HepG2 (cell line): ENCODE data around the gene CNPPD1. TPM values are rescaled to one million over a fixed set of nuclear protein-coding genes. Genes with fewer than 3 reads are reported as not detected.
A peak's percentile ranks its signal among the peaks of the same experiment; 100 is the strongest.

Experiments
- EED ChIP-seq: sonication (generic); formaldehyde crosslinking; IDR thresholded peaks from 2 replicates; pipeline ENCODE4 v1.5.0; 2020; ENCODE audit warnings: mild to moderate bottlenecking, missing genetic modification reagents
- GTF2F1 ChIP-seq: fragments of 150-350 bp; IDR thresholded peaks from 2 replicates; pipeline ENCODE4 v1.6.1; 2014; ENCODE audit warnings: low read length
- HMGA1 ChIP-seq: sonication (generic); formaldehyde crosslinking; conservative IDR thresholded peaks from 2 replicates; pipeline ENCODE4 v1.4.0; 2020; ENCODE audit warnings: missing genetic modification reagents
- NR2F6 ChIP-seq, 2 experiments: IDR thresholded peaks; 2 replicates each; pipeline ENCODE4 v1.6.1; 2016; ENCODE audit warnings: antibody characterized with exemption in 1 of 2, mild to moderate bottlenecking in 1 of 2
- PPARG ChIP-seq: conservative IDR thresholded peaks from 2 replicates; pipeline ENCODE4 v1.6.1; 2016; ENCODE audit warnings: missing biosample characterization, missing genetic modification reagents
- RARA ChIP-seq: IDR thresholded peaks from 2 replicates; pipeline ENCODE4 v1.6.1; 2016; ENCODE audit warnings: missing genetic modification reagents, missing compliant biosample characterization
- SMAD9 ChIP-seq: sonication (generic); formaldehyde crosslinking; IDR thresholded peaks from 2 replicates; pipeline ENCODE4 v1.5.1; 2020; ENCODE audit warnings: mild to moderate bottlenecking, missing genetic modification reagents
- ZMAT3 ChIP-seq: sonication (generic); formaldehyde crosslinking; conservative IDR thresholded peaks from 2 replicates; pipeline ENCODE4 v1.7.0; 2021; ENCODE audit warnings: missing genetic modification reagents
- ZNF121 ChIP-seq: sonication (generic); formaldehyde crosslinking; IDR thresholded peaks from 2 replicates; pipeline ENCODE4 v1.5.0; 2020; ENCODE audit warnings: mild to moderate bottlenecking, missing genetic modification reagents
- ZNF562 ChIP-seq: sonication (generic); formaldehyde crosslinking; IDR thresholded peaks from 2 replicates; pipeline ENCODE4 v1.8.0; 2022; ENCODE audit warnings: missing genetic modification reagents, borderline replicate concordance
- ZNF672 ChIP-seq: sonication (generic); formaldehyde crosslinking; IDR thresholded peaks from 2 replicates; pipeline ENCODE4 v1.8.1; 2022; ENCODE audit warnings: missing genetic modification reagents
- ZNF772 ChIP-seq: sonication (generic); formaldehyde crosslinking; IDR thresholded peaks from 2 replicates; pipeline ENCODE4 v1.5.0; 2020; ENCODE audit warnings: mild to moderate bottlenecking, missing genetic modification reagents
- ZNF850 ChIP-seq: sonication (generic); formaldehyde crosslinking; conservative IDR thresholded peaks from 2 replicates; pipeline ENCODE4 v1.9.0; 2021; ENCODE audit warnings: mild to moderate bottlenecking, missing genetic modification reagents
- ZSCAN21 ChIP-seq: sonication (generic); formaldehyde crosslinking; IDR thresholded peaks from 2 replicates; pipeline ENCODE4 v1.8.0; 2022; ENCODE audit warnings: mild to moderate bottlenecking, missing genetic modification reagents, moderate library complexity, borderline replicate concordance
- polyA plus RNA-seq, 8 experiments: library from polyadenylated mRNA; depleted of rRNA in 3 of 8; stranded (reverse) in 7 of 8; unstranded in 1 of 8; fragments of >200 nt; fragmentation: Illumina TruSeq in 4 of 8; extraction: Trizol in 4 of 8; gene quantifications; 2 replicates each; pipeline versions ENCODE4 v1.2.1 to v1.2.3, GENCODE V29; 2011 to 2016; ENCODE audit warnings: low read depth in 4 of 8, missing spikeins in 1 of 8, mixed read lengths in 1 of 8; ENCODE audit not compliant: insufficient read depth in 1 of 8
- total RNA-seq, 5 experiments: library from RNA; depleted of rRNA; stranded (reverse); fragments of >200 nt; fragmentation: Illumina TruSeq; extraction: Trizol; gene quantifications; 2 replicates each; pipeline ENCODE4 v1.2.3, GENCODE V29; 2016; ENCODE audit warnings: low read depth in 1 of 5
- TF ChIP-seq, protein P1 (sequence below): sonication (generic); formaldehyde crosslinking; IDR thresholded peaks from 2 replicates; pipeline ENCODE4 v1.4.0; 2020; ENCODE audit warnings: missing genetic modification reagents
- TF ChIP-seq, protein P2 (sequence below): sonication (generic); formaldehyde crosslinking; IDR thresholded peaks from 2 replicates; pipeline ENCODE4 v1.9.0; 2021; ENCODE audit warnings: mild to moderate bottlenecking, missing genetic modification reagents

Gene CNPPD1
- total and polyA plus RNA-seq, 2 of the 13 experiments (the other 11 are each of a cell fraction or from before 2014, with no cell fraction given): 35.5 to 49.4 TPM

DNA sequence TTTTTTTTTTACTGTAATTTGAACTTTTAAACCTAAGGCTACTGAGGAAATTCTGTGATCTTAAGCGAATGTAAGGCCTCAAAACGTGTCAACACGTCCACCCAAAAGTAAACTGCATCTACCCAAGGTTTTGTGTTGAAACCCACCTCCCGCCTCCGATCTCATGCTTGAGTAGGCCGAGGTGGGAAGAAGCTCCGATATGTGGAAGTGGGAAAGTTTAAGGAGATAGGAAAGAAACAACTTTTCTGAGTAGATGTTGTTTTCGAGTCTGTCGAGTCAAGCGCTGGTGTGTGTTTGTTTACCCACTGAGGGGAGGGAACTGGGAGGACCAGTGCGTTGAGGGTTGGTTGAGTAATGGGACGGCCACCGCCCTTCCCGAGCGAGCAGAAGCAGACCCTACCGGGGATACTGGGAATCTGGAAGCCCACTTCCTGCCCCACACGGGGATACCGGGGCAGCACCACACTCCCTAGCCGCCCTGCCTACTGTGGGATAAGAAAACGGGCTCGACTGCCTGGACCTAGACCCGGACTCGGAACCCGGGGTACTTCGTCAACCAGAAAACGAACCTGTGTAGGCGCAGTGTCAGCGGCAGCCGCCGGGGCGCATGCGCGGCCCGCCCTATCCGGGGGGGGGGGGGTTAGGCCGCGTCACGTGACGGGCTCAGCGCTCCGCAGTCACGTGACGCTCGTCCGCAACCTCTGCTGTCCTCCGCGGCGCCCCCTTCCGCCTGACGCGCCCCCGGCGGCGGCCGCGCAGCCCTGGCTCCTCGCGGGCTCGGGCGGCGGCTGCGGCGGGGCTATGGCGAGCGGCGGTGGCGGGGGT, 1.0 kb upstream of the CNPPD1 start, which contains the start of gene RETREG2 (continued):
- TF ChIP-seq, protein P1, sequence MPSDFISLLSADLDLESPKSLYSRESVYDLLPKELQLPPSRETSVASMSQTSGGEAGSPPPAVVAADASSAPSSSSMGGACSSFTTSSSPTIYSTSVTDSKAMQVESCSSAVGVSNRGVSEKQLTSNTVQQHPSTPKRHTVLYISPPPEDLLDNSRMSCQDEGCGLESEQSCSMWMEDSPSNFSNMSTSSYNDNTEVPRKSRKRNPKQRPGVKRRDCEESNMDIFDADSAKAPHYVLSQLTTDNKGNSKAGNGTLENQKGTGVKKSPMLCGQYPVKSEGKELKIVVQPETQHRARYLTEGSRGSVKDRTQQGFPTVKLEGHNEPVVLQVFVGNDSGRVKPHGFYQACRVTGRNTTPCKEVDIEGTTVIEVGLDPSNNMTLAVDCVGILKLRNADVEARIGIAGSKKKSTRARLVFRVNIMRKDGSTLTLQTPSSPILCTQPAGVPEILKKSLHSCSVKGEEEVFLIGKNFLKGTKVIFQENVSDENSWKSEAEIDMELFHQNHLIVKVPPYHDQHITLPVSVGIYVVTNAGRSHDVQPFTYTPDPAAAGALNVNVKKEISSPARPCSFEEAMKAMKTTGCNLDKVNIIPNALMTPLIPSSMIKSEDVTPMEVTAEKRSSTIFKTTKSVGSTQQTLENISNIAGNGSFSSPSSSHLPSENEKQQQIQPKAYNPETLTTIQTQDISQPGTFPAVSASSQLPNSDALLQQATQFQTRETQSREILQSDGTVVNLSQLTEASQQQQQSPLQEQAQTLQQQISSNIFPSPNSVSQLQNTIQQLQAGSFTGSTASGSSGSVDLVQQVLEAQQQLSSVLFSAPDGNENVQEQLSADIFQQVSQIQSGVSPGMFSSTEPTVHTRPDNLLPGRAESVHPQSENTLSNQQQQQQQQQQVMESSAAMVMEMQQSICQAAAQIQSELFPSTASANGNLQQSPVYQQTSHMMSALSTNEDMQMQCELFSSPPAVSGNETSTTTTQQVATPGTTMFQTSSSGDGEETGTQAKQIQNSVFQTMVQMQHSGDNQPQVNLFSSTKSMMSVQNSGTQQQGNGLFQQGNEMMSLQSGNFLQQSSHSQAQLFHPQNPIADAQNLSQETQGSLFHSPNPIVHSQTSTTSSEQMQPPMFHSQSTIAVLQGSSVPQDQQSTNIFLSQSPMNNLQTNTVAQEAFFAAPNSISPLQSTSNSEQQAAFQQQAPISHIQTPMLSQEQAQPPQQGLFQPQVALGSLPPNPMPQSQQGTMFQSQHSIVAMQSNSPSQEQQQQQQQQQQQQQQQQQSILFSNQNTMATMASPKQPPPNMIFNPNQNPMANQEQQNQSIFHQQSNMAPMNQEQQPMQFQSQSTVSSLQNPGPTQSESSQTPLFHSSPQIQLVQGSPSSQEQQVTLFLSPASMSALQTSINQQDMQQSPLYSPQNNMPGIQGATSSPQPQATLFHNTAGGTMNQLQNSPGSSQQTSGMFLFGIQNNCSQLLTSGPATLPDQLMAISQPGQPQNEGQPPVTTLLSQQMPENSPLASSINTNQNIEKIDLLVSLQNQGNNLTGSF (CRISPR knock-in tag): peak; percentile 65; the same call in 1 of the 2 replicates
- TF ChIP-seq HMGA1 (CRISPR knock-in tag) (no peak), ZSCAN21 (peak; percentile 36; the same call in 1 of the 2 replicates), ZNF562 (CRISPR knock-in tag) (no peak), ZNF850 (no peak), RARA (CRISPR knock-in tag) (0 out of 2 replicates have a peak, but pooled peaks have one; percentile 24), GTF2F1 (peak; percentile 96), NR2F6 (IDR thresholded peaks at IDR 0.05) (no peak), NR2F6 (CRISPR knock-in tag; IDR thresholded peaks at IDR 0.05) (0 out of 2 replicates have a peak, but pooled peaks have one; percentile 3), ZMAT3 (CRISPR knock-in tag) (peak; percentile 54; the same call in 1 of the 2 replicates), ZNF121 (no peak), SMAD9 (CRISPR knock-in tag) (no peak; the same call in 1 of the 2 replicates), ZNF672 (CRISPR knock-in tag) (no peak), EED (no peak; the same call in 1 of the 2 replicates), PPARG (no peak), ZNF772 (CRISPR knock-in tag) (no peak)
- TF ChIP-seq, protein P2, sequence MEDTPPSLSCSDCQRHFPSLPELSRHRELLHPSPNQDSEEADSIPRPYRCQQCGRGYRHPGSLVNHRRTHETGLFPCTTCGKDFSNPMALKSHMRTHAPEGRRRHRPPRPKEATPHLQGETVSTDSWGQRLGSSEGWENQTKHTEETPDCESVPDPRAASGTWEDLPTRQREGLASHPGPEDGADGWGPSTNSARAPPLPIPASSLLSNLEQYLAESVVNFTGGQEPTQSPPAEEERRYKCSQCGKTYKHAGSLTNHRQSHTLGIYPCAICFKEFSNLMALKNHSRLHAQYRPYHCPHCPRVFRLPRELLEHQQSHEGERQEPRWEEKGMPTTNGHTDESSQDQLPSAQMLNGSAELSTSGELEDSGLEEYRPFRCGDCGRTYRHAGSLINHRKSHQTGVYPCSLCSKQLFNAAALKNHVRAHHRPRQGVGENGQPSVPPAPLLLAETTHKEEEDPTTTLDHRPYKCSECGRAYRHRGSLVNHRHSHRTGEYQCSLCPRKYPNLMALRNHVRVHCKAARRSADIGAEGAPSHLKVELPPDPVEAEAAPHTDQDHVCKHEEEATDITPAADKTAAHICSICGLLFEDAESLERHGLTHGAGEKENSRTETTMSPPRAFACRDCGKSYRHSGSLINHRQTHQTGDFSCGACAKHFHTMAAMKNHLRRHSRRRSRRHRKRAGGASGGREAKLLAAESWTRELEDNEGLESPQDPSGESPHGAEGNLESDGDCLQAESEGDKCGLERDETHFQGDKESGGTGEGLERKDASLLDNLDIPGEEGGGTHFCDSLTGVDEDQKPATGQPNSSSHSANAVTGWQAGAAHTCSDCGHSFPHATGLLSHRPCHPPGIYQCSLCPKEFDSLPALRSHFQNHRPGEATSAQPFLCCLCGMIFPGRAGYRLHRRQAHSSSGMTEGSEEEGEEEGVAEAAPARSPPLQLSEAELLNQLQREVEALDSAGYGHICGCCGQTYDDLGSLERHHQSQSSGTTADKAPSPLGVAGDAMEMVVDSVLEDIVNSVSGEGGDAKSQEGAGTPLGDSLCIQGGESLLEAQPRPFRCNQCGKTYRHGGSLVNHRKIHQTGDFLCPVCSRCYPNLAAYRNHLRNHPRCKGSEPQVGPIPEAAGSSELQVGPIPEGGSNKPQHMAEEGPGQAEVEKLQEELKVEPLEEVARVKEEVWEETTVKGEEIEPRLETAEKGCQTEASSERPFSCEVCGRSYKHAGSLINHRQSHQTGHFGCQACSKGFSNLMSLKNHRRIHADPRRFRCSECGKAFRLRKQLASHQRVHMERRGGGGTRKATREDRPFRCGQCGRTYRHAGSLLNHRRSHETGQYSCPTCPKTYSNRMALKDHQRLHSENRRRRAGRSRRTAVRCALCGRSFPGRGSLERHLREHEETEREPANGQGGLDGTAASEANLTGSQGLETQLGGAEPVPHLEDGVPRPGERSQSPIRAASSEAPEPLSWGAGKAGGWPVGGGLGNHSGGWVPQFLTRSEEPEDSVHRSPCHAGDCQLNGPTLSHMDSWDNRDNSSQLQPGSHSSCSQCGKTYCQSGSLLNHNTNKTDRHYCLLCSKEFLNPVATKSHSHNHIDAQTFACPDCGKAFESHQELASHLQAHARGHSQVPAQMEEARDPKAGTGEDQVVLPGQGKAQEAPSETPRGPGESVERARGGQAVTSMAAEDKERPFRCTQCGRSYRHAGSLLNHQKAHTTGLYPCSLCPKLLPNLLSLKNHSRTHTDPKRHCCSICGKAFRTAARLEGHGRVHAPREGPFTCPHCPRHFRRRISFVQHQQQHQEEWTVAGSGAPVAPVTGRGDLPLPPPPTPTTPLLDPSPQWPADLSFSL (CRISPR knock-in tag): no peak
